GM18519 (cell line): ENCODE measurements around the gene RAMP3.
"Not testable (repeated sequence)": the region's sequence is repeated elsewhere in the genome, so short reads cannot be mapped to it uniquely, and the experiment has no call there.

ENCODE experiments used
- ATAC-seq: cut with Tn5 transposase; IDR thresholded peaks from one replicate; pipeline ENCODE4 v1.9.1; 2021; ENCODE audit warnings: mild to moderate bottlenecking, moderate library complexity; ENCODE audit not compliant: unreplicated experiment, low FRiP score

Gene RAMP3

GRCh38 chr7:45155357-45155900 is 2.2 kb upstream of the RAMP3 start:
- ATAC-seq, result no peak

GRCh38 chr7:45155941-45156340 is 1.6 kb upstream of the RAMP3 start:
- ATAC-seq, result no peak

GRCh38 chr7:45156516-45157272 is 897 bp upstream of the RAMP3 start:
- no peak for ATAC-seq

GRCh38 chr7:45157286-45157652 is 322 bp upstream of the RAMP3 start:
- no peak for ATAC-seq

GRCh38 chr7:45158471-45158870 is 880 bp downstream of the RAMP3 start:
- ATAC-seq, result no peak

GRCh38 chr7:45159296-45159695 is 1.7 kb downstream of the RAMP3 start:
- ATAC-seq, result no peak

GRCh38 chr7:45160417-45160881 is 2.9 kb downstream of the RAMP3 start:
- ATAC-seq, result no peak

GRCh38 chr7:45161138-45161537 is 3.5 kb downstream of the RAMP3 start:
- no peak for ATAC-seq

GRCh38 chr7:45161842-45162241 is 4.3 kb downstream of the RAMP3 start:
- ATAC-seq, result no peak

- ATAC-seq, result no peak
Observed at GRCh38 chr7:45162311-45162845, 4.8 kb downstream of the RAMP3 start.

GRCh38 chr7:45162943-45163691 is 5.5 kb downstream of the RAMP3 start:
- no peak for ATAC-seq

- ATAC-seq, result no peak
Observed at GRCh38 chr7:45163692-45164052, 6.1 kb downstream of the RAMP3 start.

GRCh38 chr7:45164271-45164670 is 6.7 kb downstream of the RAMP3 start:
- not testable (repeated sequence) for ATAC-seq

- no peak for ATAC-seq
Observed at GRCh38 chr7:45165857-45166256, 8.3 kb downstream of the RAMP3 start.

- ATAC-seq, result no peak
Observed at GRCh38 chr7:45171946-45172345, 14.4 kb downstream of the RAMP3 start.

GRCh38 chr7:45173596-45174327 is 16.2 kb downstream of the RAMP3 start:
- no peak for ATAC-seq

GRCh38 chr7:45174328-45174610 is 16.7 kb downstream of the RAMP3 start:
- no peak for ATAC-seq

GRCh38 chr7:45174966-45175765 is 17.6 kb downstream of the RAMP3 start:
- ATAC-seq, result no peak

GRCh38 chr7:45176091-45176490 is 18.5 kb downstream of the RAMP3 start:
- no peak for ATAC-seq
